IMR-90 (cell line): ENCODE data around the gene FRMD4B. TPM values are rescaled to one million over a fixed set of nuclear protein-coding genes. Genes with fewer than 3 reads are reported as not detected.

ENCODE experiments used
- ATAC-seq: fragments of 200-7000 bp; cut with Tn5 transposase; 2 replicates; pipeline ENCODE4 v1.9.1; 2020; ENCODE audit warnings: low read depth, mild to moderate bottlenecking, moderate library complexity
- BruUV-seq: library from RNA; stranded (reverse); fragments of 400-500 nt; replicated peaks from 2 replicates; lab custom pipeline; 2021; lab: Mats Ljungman, UMichigan
- CTCF ChIA-PET: fragments of 300-600 bp; formaldehyde crosslinking; extraction: SDS; loops from one replicate; lab custom pipeline; 2021; ENCODE audit warnings: antibody characterized with exemption; lab: Yijun Ruan, JAX
- POLR2A ChIA-PET: fragments of 300-600 bp; sonication (Branson Sonifier 250); formaldehyde crosslinking; loops from one replicate; lab custom pipeline; 2022; ENCODE audit warnings: antibody characterized with exemption; ENCODE audit not compliant: unreplicated experiment; lab: Charles Lee
- DNase-seq: peaks from one replicate; pipeline ENCODE4 v3.0.0; 2013
- H2AFZ ChIP-seq: replicated peaks from 2 replicates; pipeline ENCODE3; 2013; ENCODE audit warnings: low read length, mild to moderate bottlenecking; ENCODE audit not compliant: poor library complexity
- H2AK5ac ChIP-seq: 2 replicates; pipeline ENCODE4 v1.6.1; 2013; ENCODE audit warnings: low read depth, low read length, inconsistent platforms
- H2AK9ac ChIP-seq: replicated peaks from 2 replicates; pipeline ENCODE3; 2013; ENCODE audit warnings: mild to moderate bottlenecking, low read depth, low read length, moderate library complexity; ENCODE audit not compliant: poor library complexity
- H2BK120ac ChIP-seq: 2 replicates; pipeline ENCODE4 v1.6.1; 2013; ENCODE audit warnings: low read depth, low read length, inconsistent platforms
- H2BK15ac ChIP-seq: 3 replicates; pipeline ENCODE4 v1.6.1; 2013; ENCODE audit warnings: low read depth, low read length, inconsistent platforms
- H2BK20ac ChIP-seq: 2 replicates; pipeline ENCODE4 v1.6.1; 2013; ENCODE audit warnings: low read depth, mild to moderate bottlenecking, inconsistent platforms, low read length, moderate library complexity
- H2BK5ac ChIP-seq: 2 replicates; pipeline ENCODE4 v1.6.1; 2013; ENCODE audit warnings: mild to moderate bottlenecking, low read depth, low read length, inconsistent platforms; ENCODE audit not compliant: poor library complexity, severe bottlenecking
- H3K14ac ChIP-seq: replicated peaks from 2 replicates; pipeline ENCODE4 v1.6.1; 2013; ENCODE audit warnings: low read depth, low read length, inconsistent platforms
- H3K18ac ChIP-seq: 2 replicates; pipeline ENCODE4 v1.6.1; 2013; ENCODE audit warnings: low read depth, low read length, control low read depth
- H3K23ac ChIP-seq: 2 replicates; pipeline ENCODE4 v1.6.1; 2013; ENCODE audit warnings: low read depth, low read length, inconsistent platforms
- H3K27ac ChIP-seq: 2 replicates; pipeline ENCODE4 v1.5.1; 2013; ENCODE audit warnings: mild to moderate bottlenecking, control low read depth, low read length; ENCODE audit not compliant: insufficient read depth
- H3K27me3 ChIP-seq: 2 replicates; pipeline ENCODE4 v1.6.1; 2013; ENCODE audit warnings: low read length; ENCODE audit not compliant: control insufficient read depth, insufficient read depth
- H3K36me3 ChIP-seq: 2 replicates; pipeline ENCODE4 v1.6.1; 2013; ENCODE audit warnings: low read length, mixed read lengths; ENCODE audit not compliant: control insufficient read depth, insufficient read depth
- H3K4ac ChIP-seq: 2 replicates; pipeline ENCODE4 v1.6.1; 2013; ENCODE audit warnings: low read depth, low read length, inconsistent platforms
- H3K4me1 ChIP-seq: 2 replicates; pipeline ENCODE4 v1.6.1; 2013; ENCODE audit warnings: low read length, mixed read lengths; ENCODE audit not compliant: control insufficient read depth, insufficient read depth
- H3K4me2 ChIP-seq: 2 replicates; pipeline ENCODE4 v1.6.1; 2013; ENCODE audit warnings: low read depth, mild to moderate bottlenecking, control low read depth, low read length, moderate library complexity
- H3K4me3 ChIP-seq: 2 replicates; pipeline ENCODE4 v1.5.1; 2013; ENCODE audit warnings: low read depth, mild to moderate bottlenecking, control low read depth, low read length, moderate library complexity; ENCODE audit not compliant: insufficient read depth
- H3K56ac ChIP-seq: 2 replicates; pipeline ENCODE4 v1.6.1; 2013; ENCODE audit warnings: low read length, inconsistent platforms; ENCODE audit not compliant: insufficient read depth; ENCODE audit errors: extremely low read depth
- H3K79me1 ChIP-seq, 2 experiments: 2 replicates each; pipeline ENCODE4 v1.6.1; 2013; ENCODE audit warnings: low read length in 2 of 2, inconsistent platforms in 1 of 2, low read depth in 1 of 2
- H3K9ac ChIP-seq: 2 replicates; pipeline ENCODE4 v1.6.1; 2013; ENCODE audit warnings: low read depth, low read length, control low read depth
- H3K9me1 ChIP-seq: 2 replicates; pipeline ENCODE4 v1.6.1; 2013; ENCODE audit warnings: low read length, inconsistent platforms; ENCODE audit not compliant: insufficient read depth
- H3K9me3 ChIP-seq: 2 replicates; pipeline ENCODE4 v1.6.1; 2013; ENCODE audit warnings: low read length; ENCODE audit not compliant: control insufficient read depth, insufficient read depth
- H4K20me1 ChIP-seq: 2 replicates; pipeline ENCODE4 v1.6.1; 2013; ENCODE audit warnings: low read length, inconsistent platforms; ENCODE audit not compliant: insufficient read depth
- H4K5ac ChIP-seq: 2 replicates; pipeline ENCODE4 v1.6.1; 2013; ENCODE audit warnings: mild to moderate bottlenecking, low read depth, low read length, control low read depth
- H4K8ac ChIP-seq, 2 experiments: 2 replicates each; pipeline ENCODE4 v1.6.1; 2013; ENCODE audit warnings: low read depth in 2 of 2, low read length in 2 of 2, control low read depth in 1 of 2, inconsistent platforms in 1 of 2
- H4K91ac ChIP-seq: 2 replicates; pipeline ENCODE4 v1.6.1; 2013; ENCODE audit warnings: low read depth, low read length, inconsistent platforms; ENCODE audit not compliant: insufficient read depth
- CEBPB ChIP-seq: IDR thresholded peaks from 2 replicates; pipeline ENCODE4 v1.6.1; 2012; ENCODE audit warnings: low read depth, low read length, improper control_type of control experiment
- CHD1 ChIP-seq: IDR thresholded peaks from 2 replicates; pipeline ENCODE4 v1.6.1; 2012; ENCODE audit warnings: low read depth, low read length, improper control_type of control experiment
- FOS ChIP-seq: fragments of 150-350 bp; IDR thresholded peaks from 2 replicates; pipeline ENCODE4 v1.6.1; 2016; ENCODE audit warnings: low read depth, low read length
- MAZ ChIP-seq: IDR thresholded peaks from 2 replicates; pipeline ENCODE4 v1.6.1; 2012; ENCODE audit warnings: low read depth, mild to moderate bottlenecking, low read length, improper control_type of control experiment, moderate library complexity, borderline replicate concordance
- NFE2L2 ChIP-seq: fragments of 150-350 bp; IDR thresholded peaks from 2 replicates; pipeline ENCODE4 v1.6.1; 2016; ENCODE audit warnings: low read depth, mild to moderate bottlenecking, low read length
- RFX5 ChIP-seq: IDR thresholded peaks from 2 replicates; pipeline ENCODE4 v1.8.0; 2012; ENCODE audit warnings: low read depth, mild to moderate bottlenecking, low read length, moderate library complexity
- SMC3 ChIP-seq: fragments of 150-350 bp; IDR thresholded peaks from 2 replicates; pipeline ENCODE4 v1.6.1; 2016; ENCODE audit warnings: low read depth, mild to moderate bottlenecking, antibody characterized with exemption, low read length, moderate library complexity
- USF2 ChIP-seq: fragments of 150-350 bp; IDR thresholded peaks from 2 replicates; pipeline ENCODE4 v1.6.1; 2017; ENCODE audit warnings: mild to moderate bottlenecking, antibody characterized with exemption, low read length, low read depth
- WGBS, 2 experiments: methylation state at CpG; one replicate each; pipeline versions ENCODE4 v1.1.5 to v1.1.7; 2013; ENCODE audit warnings: missing lambda C conversion rate in 2 of 2; ENCODE audit not compliant: insufficient read length in 1 of 2; ENCODE audit errors: extremely low coverage in 2 of 2; 5-methylcytosine and 5-hydroxymethylcytosine counted together
- dilution Hi-C: fragments of 300-500 bp; cut with HindIII; formaldehyde crosslinking; loops from one replicate; pipeline ENCODE4 v1.14.3; 2018; ENCODE audit warnings: low sequenced_read_pairs; ENCODE audit not compliant: unreplicated experiment
- in situ Hi-C: fragments of 300-500 bp; cut with MboI; formaldehyde crosslinking; loops from 3 replicates; pipeline ENCODE4 v1.14.3; 2019; ENCODE audit warnings: low sequenced_read_pairs, inconsistent platforms, mixed read lengths
- intact Hi-C: fragments of 100-400 bp; cut with micrococcal nuclease; formaldehyde crosslinking; loops from 2 replicates; pipeline ENCODE4 v1.10.0; 2022
- polyA plus RNA-seq, 3 experiments: library from polyadenylated mRNA; depleted of rRNA; stranded (reverse); fragments of >200 nt; gene quantifications; 2 replicates each; pipeline ENCODE4 v1.2.3, GENCODE V29; 2012; ENCODE audit warnings: low replicate concordance in 1 of 3
- total RNA-seq: library from RNA; depleted of rRNA; stranded (reverse); fragments of >200 nt; gene quantifications from 2 replicates; pipeline ENCODE4 v1.2.3, GENCODE V29; 2012

The FRMD4B gene
- total and polyA plus RNA-seq, 2 of the 4 experiments (the other 2 are of a cell fraction) = 0.14 to 0.36 TPM

GRCh38 chr3:69165744-69166143 is 220.1 kb downstream of the FRMD4B start:
- intact Hi-C loops = loop anchor here (5.0 kb wide), 1 partner anchor 637 kb away; no protein-coding TSS in a partner anchor
- no peaks in the 10 kb centered on the region for H3K4me1 ChIP-seq
- no peak overlapping the region for H4K5ac ChIP-seq
- in situ Hi-C loops = loop anchor here (10.0 to 25.0 kb wide), 2 partner anchors 279 to 797 kb away; no protein-coding TSS in a partner anchor
- no peak overlapping the region for H4K91ac ChIP-seq
- H4K8ac ChIP-seq = no peak overlapping the region
- H3K27me3 ChIP-seq = peaks cover 14% of the 10 kb centered on the region
- no peak overlapping the region for H3K4ac ChIP-seq
- no peak overlapping the region for H2AK5ac ChIP-seq
- no peaks in the 10 kb centered on the region for H3K79me1 ChIP-seq
- H3K23ac ChIP-seq = no peak overlapping the region
- ChIA-PET POLR2A (interaction anchor here (0.6 kb wide), 1 partner anchor 636 kb away, joined by 3 read pairs; no protein-coding TSS in a partner anchor), CTCF (interaction anchor here (0.6 to 1.6 kb wide), 3 partner anchors 44 to 271 kb away, joined by 3 to 6 read pairs (median 3); no protein-coding TSS in a partner anchor)
- no peak overlapping the region for H2BK20ac ChIP-seq
- H2BK120ac ChIP-seq = no peak overlapping the region
- H3K14ac ChIP-seq = no peak overlapping the region
- ATAC-seq = no peak
- no peaks in the 10 kb centered on the region for H3K9me3 ChIP-seq
- no peak overlapping the region for H3K4me2 ChIP-seq
- no peak overlapping the region for H3K4me3 ChIP-seq
- H2BK15ac ChIP-seq = no peak overlapping the region
- dilution Hi-C loops = no loop called here
- DNase-seq = no peak
- no peak overlapping the region for H3K56ac ChIP-seq
- no peak overlapping the region for H2AK9ac ChIP-seq
- no peaks in the 10 kb centered on the region for H3K9me1 ChIP-seq
- H2BK5ac ChIP-seq = no peak overlapping the region
- H3K36me3 ChIP-seq = no peaks in the 10 kb centered on the region
- no peaks in the 10 kb centered on the region for H4K20me1 ChIP-seq
- H3K9ac ChIP-seq = no peak overlapping the region
- BruUV-seq = no TSS peak
- H3K27ac ChIP-seq = no peak overlapping the region
- TF ChIP-seq CHD1 (no peak), NFE2L2 (no peak), FOS (no peak), SMC3 (no peak), CEBPB (no peak), USF2 (no peak), MAZ (no peak), RFX5 (no peak)
- H2AFZ ChIP-seq = no peak overlapping the region
- WGBS, 2 experiments = 90% methylated on average over 2 of the region's 4 CpGs; no CpG with 5 or more reads in 1 of the 2 experiments
- no peak overlapping the region for H3K18ac ChIP-seq
